Neuron (in vitro differentiated cells): ENCODE measurements around the gene MAD1L1.

Experiments
- H2AFZ ChIP-seq: one replicate; pipeline ENCODE4 v1.6.1; 2013; ENCODE audit warnings: low read depth, mild to moderate bottlenecking, inconsistent platforms, low read length, moderate library complexity
- H3K27me3 ChIP-seq: one replicate; pipeline ENCODE4 v1.6.1; 2013; ENCODE audit warnings: low read length; ENCODE audit not compliant: insufficient read depth
- H3K36me3 ChIP-seq: one replicate; pipeline ENCODE4 v1.6.1; 2013; ENCODE audit warnings: low read length; ENCODE audit not compliant: insufficient read depth
- H3K4me1 ChIP-seq: one replicate; pipeline ENCODE4 v1.6.1; 2013; ENCODE audit warnings: low read length; ENCODE audit not compliant: insufficient read depth
- H3K4me3 ChIP-seq: 2 replicates; pipeline ENCODE4 v1.5.1; 2013; ENCODE audit warnings: mild to moderate bottlenecking, low read length, moderate library complexity
- H3K9me3 ChIP-seq: one replicate; pipeline ENCODE4 v1.6.1; 2013; ENCODE audit warnings: low read length

MAD1L1 gene

DNA sequence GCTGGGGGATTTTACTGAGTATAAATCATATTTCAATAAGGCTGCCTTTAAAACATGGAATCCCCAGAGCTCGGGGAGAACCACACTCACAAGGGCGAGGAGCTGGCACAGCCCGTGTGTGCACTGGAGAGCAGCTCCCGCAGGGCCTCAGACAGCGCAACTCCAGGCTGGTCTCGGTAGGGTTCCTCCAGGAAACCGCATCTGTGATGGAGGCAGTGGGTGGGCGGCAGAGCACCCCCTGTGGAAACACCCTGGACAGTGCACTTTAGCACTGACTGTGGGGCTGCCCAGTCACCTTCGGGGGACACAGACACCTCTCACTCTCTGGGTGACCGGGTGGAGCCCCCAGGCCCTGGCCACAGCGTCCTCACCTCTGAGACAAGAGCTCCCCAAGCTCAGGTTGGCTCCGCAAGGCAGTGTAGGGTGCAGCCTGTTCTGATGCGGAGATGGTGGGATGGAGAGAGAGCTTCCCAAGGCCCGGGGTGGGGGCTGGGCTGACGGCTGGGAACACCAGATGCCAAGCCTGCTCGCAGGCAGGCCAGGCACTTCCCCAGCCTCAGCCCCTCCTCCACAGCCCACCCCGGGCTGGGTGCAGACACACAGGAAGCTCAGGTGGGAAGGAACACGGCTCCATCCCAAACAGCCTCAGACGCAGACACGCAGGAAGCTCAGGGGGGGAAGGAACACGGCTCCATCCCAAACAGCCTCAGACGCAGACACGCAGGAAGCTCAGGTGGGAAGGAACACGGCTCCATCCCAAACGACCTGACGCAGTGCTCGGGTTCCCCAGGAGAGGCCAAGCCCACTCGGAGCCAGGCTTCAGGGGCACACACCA, 224.4 kb downstream of the MAD1L1 start:
- H2AFZ ChIP-seq = no peak overlapping the region
- peaks cover 3% of the 10 kb centered on the region for H3K4me1 ChIP-seq
- H3K27me3 ChIP-seq = no peaks in the 10 kb centered on the region
- H3K9me3 ChIP-seq = no peaks in the 10 kb centered on the region
- H3K36me3 ChIP-seq = peaks cover 3% of the 10 kb centered on the region
- no peak overlapping the region for H3K4me3 ChIP-seq

GRCh38 chr7:2007551-2007950, 225.2 kb downstream of the MAD1L1 start:
- H3K4me1 ChIP-seq = peaks cover 4% of the 10 kb centered on the region
- H3K4me3 ChIP-seq = no peak overlapping the region
- H3K27me3 ChIP-seq = no peaks in the 10 kb centered on the region
- no peak overlapping the region for H2AFZ ChIP-seq
- H3K36me3 ChIP-seq = peaks cover 2% of the 10 kb centered on the region
- no peaks in the 10 kb centered on the region for H3K9me3 ChIP-seq

DNA sequence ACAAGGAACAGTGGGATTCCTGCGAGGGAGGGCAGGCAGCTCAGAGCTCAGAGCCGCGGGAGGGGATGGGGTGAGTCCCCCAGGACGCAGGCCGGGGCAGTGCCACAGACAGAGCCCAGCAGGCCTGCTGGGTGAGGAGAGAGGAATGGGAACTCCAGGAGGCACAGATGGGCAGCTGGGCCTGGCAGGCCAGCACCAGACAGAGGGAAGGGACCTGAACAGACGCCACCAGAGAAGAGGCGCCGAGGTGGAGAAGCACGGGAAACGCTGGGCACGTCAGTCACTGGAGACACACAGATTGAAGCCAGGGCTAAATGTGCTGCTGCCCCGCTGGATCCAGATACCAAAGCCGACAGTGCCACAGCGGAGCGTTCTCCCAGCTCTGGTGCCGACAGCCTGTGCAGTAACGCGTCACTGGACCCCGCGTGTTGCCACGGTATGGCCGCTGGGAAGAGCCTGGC, 225.8 kb downstream of the MAD1L1 start:
- Histone ChIP-seq H3K27me3 (no peaks in the 10 kb centered on the region), H3K36me3 (no peaks in the 10 kb centered on the region), H3K4me1 (peaks cover 10% of the 10 kb centered on the region), H3K4me3 (no peak overlapping the region), H2AFZ (no peak overlapping the region), H3K9me3 (no peaks in the 10 kb centered on the region)

DNA sequence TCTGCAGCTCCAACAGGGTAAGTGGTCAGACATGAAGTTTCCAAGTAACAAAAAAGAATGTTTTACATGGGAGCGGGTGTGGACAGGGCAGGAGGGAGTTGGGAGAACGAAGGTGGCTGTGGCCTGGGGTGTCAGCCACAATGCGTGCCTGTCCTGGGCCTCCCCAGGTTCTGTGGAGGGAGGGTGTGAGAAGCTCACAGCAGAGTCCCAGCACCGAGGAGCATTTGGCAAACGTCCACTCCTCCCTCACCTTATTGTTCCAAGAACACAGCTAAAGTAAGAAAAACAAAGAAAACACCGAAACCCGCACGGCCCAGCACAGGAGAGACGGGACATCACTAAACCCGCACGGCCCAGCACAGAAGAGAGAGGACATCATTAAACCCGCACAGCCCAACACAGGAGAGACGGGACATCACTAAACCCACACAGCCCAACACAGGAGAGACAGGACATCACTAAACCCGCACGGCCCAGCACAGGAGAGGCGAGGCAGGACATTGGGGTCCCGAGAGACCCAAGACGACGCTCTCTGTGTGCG, 226.4 kb downstream of the MAD1L1 start:
- Histone ChIP-seq H3K27me3 (no peaks in the 10 kb centered on the region), H3K9me3 (no peaks in the 10 kb centered on the region), H3K36me3 (no peaks in the 10 kb centered on the region), H3K4me1 (peaks cover 13% of the 10 kb centered on the region), H3K4me3 (no peak overlapping the region), H2AFZ (no peak overlapping the region)

GRCh38 chr7:2005786-2006185, 227.0 kb downstream of the MAD1L1 start:
- H3K27me3 ChIP-seq = no peaks in the 10 kb centered on the region
- H3K4me1 ChIP-seq = peaks cover 13% of the 10 kb centered on the region
- H3K36me3 ChIP-seq = no peaks in the 10 kb centered on the region
- no peak overlapping the region for H3K4me3 ChIP-seq
- H3K9me3 ChIP-seq = no peaks in the 10 kb centered on the region
- H2AFZ ChIP-seq = no peak overlapping the region

- H3K36me3 ChIP-seq = no peaks in the 10 kb centered on the region
Observed at GRCh38 chr7:2004841-2005725, 227.7 kb downstream of the MAD1L1 start.

DNA sequence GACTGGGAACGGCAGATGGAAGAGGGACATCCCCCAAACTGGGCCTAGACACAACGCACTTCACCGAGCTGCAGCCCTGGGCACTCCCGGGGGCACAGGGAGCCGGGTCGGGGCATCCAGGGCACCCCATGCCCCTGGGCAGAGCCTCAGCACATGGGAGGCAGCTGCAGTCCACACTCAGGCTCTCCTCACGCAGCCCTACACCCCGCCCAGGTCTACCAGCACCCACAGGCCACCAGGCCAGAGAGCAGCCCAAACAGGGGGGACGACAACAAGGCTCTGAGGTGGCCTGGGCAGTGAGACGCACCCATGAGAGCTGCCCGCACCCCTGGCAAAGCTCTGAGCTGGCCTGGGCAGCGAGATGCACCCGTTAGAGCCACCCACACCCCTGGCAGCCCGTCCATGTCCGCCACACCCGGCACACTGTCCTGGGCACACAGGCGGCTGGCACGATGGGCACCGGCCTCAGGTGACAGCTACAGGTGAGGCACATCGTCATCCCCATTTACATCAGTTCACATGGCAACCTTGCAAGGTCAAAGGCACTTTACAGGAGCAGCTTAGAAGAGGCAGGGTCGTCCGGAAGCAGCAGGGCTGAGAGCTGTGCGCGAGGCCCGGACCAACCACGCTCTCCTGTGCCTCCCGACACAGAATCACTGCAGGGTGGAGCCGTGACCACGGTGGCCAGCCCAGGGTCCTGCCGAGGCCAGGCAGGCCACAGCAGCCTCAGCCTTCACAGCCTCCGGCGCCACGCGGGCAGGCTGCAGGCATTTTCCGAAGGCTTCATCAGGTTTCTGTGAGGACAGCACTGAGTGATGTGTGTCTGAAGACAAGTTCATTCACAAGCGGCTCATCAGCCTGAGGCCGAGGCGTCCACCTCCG, 228.6 kb downstream of the MAD1L1 start:
- H3K9me3 ChIP-seq = no peaks in the 10 kb centered on the region
- H3K27me3 ChIP-seq = no peaks in the 10 kb centered on the region
- H3K4me3 ChIP-seq = no peak overlapping the region
- no peaks in the 10 kb centered on the region for H3K36me3 ChIP-seq
- H3K4me1 ChIP-seq = peaks cover 13% of the 10 kb centered on the region
- H2AFZ ChIP-seq = no peak overlapping the region

More at GRCh38 chr7:2004841-2005725, 227.7 kb downstream of the MAD1L1 start:
- H3K4me1 ChIP-seq = peaks cover 13% of the 10 kb centered on the region
- H2AFZ ChIP-seq = no peak overlapping the region
- no peaks in the 10 kb centered on the region for H3K9me3 ChIP-seq
- no peak overlapping the region for H3K4me3 ChIP-seq
- H3K27me3 ChIP-seq = no peaks in the 10 kb centered on the region

DNA sequence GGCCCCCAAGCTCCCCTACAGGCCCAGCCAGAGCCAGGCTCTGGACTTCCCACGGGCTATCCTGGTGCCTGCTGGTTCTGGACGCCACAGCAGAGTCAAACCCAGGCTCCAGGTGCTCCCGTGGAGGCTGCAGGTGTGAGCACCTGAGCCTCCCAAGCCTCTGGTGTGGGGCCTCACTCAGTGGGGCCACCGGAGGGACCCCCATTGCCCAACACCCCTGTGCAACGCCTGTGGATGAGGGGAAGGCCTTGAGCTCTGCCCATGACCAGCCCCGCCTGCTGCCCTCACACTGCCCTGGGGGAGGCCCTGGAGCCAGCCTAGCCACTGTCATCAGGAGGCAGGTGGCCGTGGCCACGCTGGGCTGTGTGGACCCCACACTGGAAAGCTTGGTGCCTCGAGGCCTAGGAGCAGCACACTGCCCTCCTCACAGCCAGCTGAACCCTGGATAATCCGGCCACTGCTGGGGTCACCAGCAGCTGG, 229.3 kb downstream of the MAD1L1 start:
- H3K4me1 ChIP-seq = peaks cover 13% of the 10 kb centered on the region
- H3K9me3 ChIP-seq = no peaks in the 10 kb centered on the region
- no peak overlapping the region for H3K4me3 ChIP-seq
- no peaks in the 10 kb centered on the region for H3K27me3 ChIP-seq
- H2AFZ ChIP-seq = no peak overlapping the region
- no peaks in the 10 kb centered on the region for H3K36me3 ChIP-seq

- Histone ChIP-seq H3K36me3 (no peaks in the 10 kb centered on the region), H3K9me3 (no peaks in the 10 kb centered on the region), H2AFZ (no peak overlapping the region), H3K4me3 (no peak overlapping the region), H3K27me3 (no peaks in the 10 kb centered on the region), H3K4me1 (peaks cover 13% of the 10 kb centered on the region)
Observed at GRCh38 chr7:2002561-2003450, 229.9 kb downstream of the MAD1L1 start.

GRCh38 chr7:2001601-2002442, 230.9 kb downstream of the MAD1L1 start:
- H3K4me3 ChIP-seq = no peak overlapping the region
- H3K9me3 ChIP-seq = no peaks in the 10 kb centered on the region
- peaks cover 13% of the 10 kb centered on the region for H3K4me1 ChIP-seq
- no peaks in the 10 kb centered on the region for H3K36me3 ChIP-seq
- no peaks in the 10 kb centered on the region for H3K27me3 ChIP-seq
- H2AFZ ChIP-seq = no peak overlapping the region

- H3K27me3 ChIP-seq = no peaks in the 10 kb centered on the region
- H3K9me3 ChIP-seq = no peaks in the 10 kb centered on the region
- no peak overlapping the region for H2AFZ ChIP-seq
- no peak overlapping the region for H3K4me3 ChIP-seq
- no peaks in the 10 kb centered on the region for H3K36me3 ChIP-seq
- peaks cover 11% of the 10 kb centered on the region for H3K4me1 ChIP-seq
Observed at GRCh38 chr7:2000746-2001321, 231.9 kb downstream of the MAD1L1 start.
